Gastroesophageal sphincter (tissue), 3 donors: ENCODE measurements around the gene LGALS9C.
"Not testable (repeated sequence)": the region's sequence is repeated elsewhere in the genome, so short reads cannot be mapped to it uniquely, and the experiment has no call there.

Experiments used
- EP300 ChIP-seq: sonication (generic); formaldehyde crosslinking; IDR thresholded peaks from one replicate; pipeline ENCODE4 v1.6.1; 2017; ENCODE audit warnings: antibody characterized with exemption, mild to moderate bottlenecking
- POLR2A ChIP-seq, 2 donors: fragments of 450-650 bp; IDR thresholded peaks; one replicate each; pipeline ENCODE4 v1.6.1; 2017; ENCODE audit warnings: antibody characterized with exemption in 2 of 2, mild to moderate bottlenecking in 2 of 2, moderate library complexity in 1 of 2
- TF ChIP-seq, protein P1 (sequence below), 4 experiments: fragments of 200-600 bp in 2 of 4; fragments of 450-650 bp in 2 of 4; sonication (generic) in 1 of 4; IDR thresholded peaks; one replicate each; pipeline ENCODE4 v1.5.1; 2017 to 2019; ENCODE audit warnings: antibody characterized with exemption in 4 of 4, mild to moderate bottlenecking in 2 of 4, moderate library complexity in 2 of 4

DNA sequence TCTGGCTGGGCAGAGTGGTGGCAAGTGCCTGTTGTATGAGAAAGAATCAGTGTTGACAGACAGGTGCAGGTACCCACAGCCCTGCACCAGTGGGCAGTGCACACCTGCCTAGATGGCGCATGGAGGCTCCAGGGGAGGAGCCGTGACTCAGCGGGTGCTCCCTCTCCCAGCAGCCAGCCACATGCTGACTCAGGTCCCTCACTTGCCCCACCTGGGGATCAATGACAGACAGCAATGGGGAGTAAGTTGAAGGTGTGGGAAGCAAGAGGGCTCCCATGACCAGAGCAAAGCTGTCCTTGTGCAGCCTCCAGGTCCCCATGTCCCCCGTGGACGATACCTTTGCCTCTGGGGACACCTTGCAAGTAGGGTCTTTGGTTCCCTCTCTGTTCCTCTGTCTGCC is 24.6 kb upstream of the LGALS9C start:
- not testable (repeated sequence) for TF ChIP-seq EP300; POLR2A (IDR thresholded peaks at IDR 0.05)
- TF ChIP-seq, protein P1, sequence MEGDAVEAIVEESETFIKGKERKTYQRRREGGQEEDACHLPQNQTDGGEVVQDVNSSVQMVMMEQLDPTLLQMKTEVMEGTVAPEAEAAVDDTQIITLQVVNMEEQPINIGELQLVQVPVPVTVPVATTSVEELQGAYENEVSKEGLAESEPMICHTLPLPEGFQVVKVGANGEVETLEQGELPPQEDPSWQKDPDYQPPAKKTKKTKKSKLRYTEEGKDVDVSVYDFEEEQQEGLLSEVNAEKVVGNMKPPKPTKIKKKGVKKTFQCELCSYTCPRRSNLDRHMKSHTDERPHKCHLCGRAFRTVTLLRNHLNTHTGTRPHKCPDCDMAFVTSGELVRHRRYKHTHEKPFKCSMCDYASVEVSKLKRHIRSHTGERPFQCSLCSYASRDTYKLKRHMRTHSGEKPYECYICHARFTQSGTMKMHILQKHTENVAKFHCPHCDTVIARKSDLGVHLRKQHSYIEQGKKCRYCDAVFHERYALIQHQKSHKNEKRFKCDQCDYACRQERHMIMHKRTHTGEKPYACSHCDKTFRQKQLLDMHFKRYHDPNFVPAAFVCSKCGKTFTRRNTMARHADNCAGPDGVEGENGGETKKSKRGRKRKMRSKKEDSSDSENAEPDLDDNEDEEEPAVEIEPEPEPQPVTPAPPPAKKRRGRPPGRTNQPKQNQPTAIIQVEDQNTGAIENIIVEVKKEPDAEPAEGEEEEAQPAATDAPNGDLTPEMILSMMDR (IDR thresholded peaks at IDR 0.05), result not testable (repeated sequence)
